Fibroblast of the aortic adventitia (primary cell): ENCODE measurements around the gene HOOK1. TPM values are rescaled to one million over a fixed set of nuclear protein-coding genes. Genes with fewer than 3 reads are reported as not detected.
"Not testable (repeated sequence)": the region's sequence is repeated elsewhere in the genome, so short reads cannot be mapped to it uniquely, and the experiment has no call there.

Experiments used
- DNase-seq: peaks from one replicate; pipeline ENCODE4 v3.0.0-alpha.2; 2010; ENCODE audit warnings: low read depth
- H3K4me3 ChIP-seq: 2 replicates; pipeline ENCODE4 v1.5.1; 2011; ENCODE audit warnings: low read depth, mild to moderate bottlenecking, control low read depth, low read length, moderate library complexity
- CTCF ChIP-seq: IDR thresholded peaks from 2 replicates; pipeline ENCODE4 v1.5.1; 2011; ENCODE audit warnings: mild to moderate bottlenecking, low read length, control low read depth, inconsistent platforms; ENCODE audit not compliant: insufficient read depth
- total RNA-seq: library from RNA; depleted of rRNA; stranded (reverse); fragments of >200 nt; gene quantifications from 2 replicates; pipeline ENCODE4 v1.2.3, GENCODE V29; 2012; ENCODE audit warnings: low replicate concordance

HOOK1 gene
- total RNA-seq, 1 donor: under 0.01 TPM

GRCh38 chr1:59901770-59902388 is 87.1 kb downstream of the HOOK1 start:
- no peak overlapping the region for H3K4me3 ChIP-seq
- DNase-seq: peak; percentile 13
- TF ChIP-seq CTCF: no peak

GRCh38 chr1:59903141-59903754 is 88.5 kb downstream of the HOOK1 start:
- TF ChIP-seq CTCF: peak; percentile 47
- H3K4me3 ChIP-seq: no peak overlapping the region
- peak; percentile 8 for DNase-seq

- no peak overlapping the region for H3K4me3 ChIP-seq
- TF ChIP-seq CTCF: no peak
- DNase-seq: no peak
Observed at GRCh38 chr1:59906931-59907330, 92.2 kb downstream of the HOOK1 start.

- TF ChIP-seq CTCF: no peak
- DNase-seq: no peak
- no peak overlapping the region for H3K4me3 ChIP-seq
Observed at GRCh38 chr1:59908084-59908483, 93.3 kb downstream of the HOOK1 start.

GRCh38 chr1:59908682-59909081 is 93.9 kb downstream of the HOOK1 start:
- no peak for DNase-seq
- no peak for TF ChIP-seq CTCF
- no peak overlapping the region for H3K4me3 ChIP-seq

GRCh38 chr1:59914791-59915286 is 100.1 kb downstream of the HOOK1 start:
- DNase-seq: not testable (repeated sequence)

GRCh38 chr1:59915516-59915915 is 100.8 kb downstream of the HOOK1 start:
- TF ChIP-seq CTCF: no peak
- DNase-seq: no peak
- H3K4me3 ChIP-seq: no peak overlapping the region

More at GRCh38 chr1:59914791-59915286, 100.1 kb downstream of the HOOK1 start:
- H3K4me3 ChIP-seq: not testable (repeated sequence)
